ENCODE measurements around the gene RPS4Y1.
A peak's percentile ranks its signal among the peaks of the same experiment; 100 is the strongest.

The RPS4Y1 gene

DNA sequence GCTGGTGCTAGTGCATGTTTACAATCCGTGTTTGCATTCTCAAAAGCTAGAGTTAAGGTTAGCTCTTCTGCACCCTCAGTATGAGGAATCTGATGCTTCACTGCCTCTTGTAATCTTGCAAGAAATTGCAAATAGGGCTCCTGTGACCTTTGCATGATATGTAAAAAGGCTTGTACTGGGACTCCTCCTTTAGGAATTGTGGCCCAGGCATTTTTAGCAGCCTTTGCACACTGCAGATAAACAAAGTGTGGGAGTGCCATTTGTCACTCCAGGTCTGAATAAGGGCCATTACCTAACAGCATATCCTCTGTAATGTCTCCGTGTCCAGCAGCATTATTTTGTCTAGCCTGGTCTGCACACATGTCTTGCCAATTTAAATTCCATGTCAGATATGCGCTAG is 44.5 kb downstream of the RPS4Y1 start:
- no peak for DNase-seq

DNA sequence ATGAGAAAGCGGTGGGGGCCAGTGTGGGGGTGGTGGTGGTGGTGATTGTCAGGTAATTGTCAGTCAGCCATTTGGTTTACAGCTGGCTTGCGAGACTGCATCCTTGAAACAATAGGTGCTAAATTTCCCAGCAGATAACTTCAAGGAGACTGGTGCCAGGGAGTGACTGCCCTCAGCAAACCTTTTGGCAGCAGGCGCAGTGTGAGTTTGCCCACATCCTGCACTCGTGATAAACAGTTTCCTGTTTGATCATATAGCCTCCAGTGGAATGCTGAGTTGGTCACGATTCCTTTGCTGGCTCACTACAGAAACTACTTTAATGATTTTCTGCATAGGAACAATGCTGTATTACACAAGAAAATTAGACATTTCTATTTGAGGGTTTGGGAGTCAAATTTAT is 46.0 kb downstream of the RPS4Y1 start:
- DNase-seq, result peak; percentile 45

DNA sequence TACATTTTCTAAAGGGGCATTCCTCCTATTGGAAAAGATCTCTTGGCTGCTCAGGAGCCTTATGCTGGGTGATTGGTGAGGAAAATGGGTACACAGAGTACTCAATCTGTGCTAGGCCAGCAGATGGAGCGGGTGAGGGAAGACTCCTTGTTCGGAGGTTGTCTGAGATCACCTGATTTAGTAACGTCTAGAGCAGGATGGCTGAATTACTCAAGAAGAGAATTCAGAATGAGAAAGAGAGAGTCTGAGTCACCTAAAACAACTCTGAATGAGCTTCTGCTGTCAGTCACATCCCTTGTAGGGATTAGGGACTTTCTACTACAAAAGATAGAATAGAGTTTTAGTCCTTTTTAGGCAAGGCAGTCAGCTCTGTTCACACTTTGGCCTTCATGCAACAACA is 46.6 kb downstream of the RPS4Y1 start:
- no peak for DNase-seq

DNA sequence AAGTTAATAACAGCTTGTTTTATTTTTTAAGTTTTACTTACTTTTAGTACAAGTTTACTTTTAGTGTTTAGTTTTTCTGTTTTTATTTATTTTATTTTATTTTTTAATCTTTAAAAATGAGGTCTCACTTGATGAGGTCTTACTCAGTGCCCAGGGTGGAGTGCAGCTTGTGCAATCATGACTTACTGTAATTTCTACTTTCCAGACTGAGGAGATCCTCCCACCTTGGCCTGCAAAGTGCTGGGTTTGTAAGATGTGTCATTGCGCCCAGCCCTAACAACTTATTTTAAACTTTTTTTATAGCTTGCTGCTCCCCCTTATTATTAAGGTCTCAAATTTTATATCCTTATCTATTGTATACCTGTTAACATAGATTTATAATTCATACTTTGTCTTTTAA is 52.1 kb downstream of the RPS4Y1 start:
- no peak for DNase-seq

DNA sequence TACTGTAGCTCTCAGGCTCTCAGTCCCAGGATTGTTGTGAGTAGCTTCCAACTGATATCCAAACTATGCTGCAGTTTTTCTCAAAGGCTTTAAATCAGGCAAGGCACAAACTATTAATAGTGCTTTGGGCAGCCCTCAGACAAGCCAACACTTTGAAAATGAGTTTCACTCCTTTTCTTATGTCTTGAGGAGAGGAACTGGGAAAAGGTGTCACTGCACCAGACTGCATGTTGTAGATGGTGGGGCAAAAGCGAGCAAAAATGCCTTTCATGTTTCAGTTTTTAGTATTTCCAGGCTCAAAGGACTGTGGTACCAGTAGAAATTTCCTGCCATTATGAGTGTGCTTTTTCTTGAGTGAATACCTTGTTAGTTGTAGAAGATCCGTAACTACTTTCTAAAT is 54.6 kb downstream of the RPS4Y1 start:
- no peak for DNase-seq

DNA sequence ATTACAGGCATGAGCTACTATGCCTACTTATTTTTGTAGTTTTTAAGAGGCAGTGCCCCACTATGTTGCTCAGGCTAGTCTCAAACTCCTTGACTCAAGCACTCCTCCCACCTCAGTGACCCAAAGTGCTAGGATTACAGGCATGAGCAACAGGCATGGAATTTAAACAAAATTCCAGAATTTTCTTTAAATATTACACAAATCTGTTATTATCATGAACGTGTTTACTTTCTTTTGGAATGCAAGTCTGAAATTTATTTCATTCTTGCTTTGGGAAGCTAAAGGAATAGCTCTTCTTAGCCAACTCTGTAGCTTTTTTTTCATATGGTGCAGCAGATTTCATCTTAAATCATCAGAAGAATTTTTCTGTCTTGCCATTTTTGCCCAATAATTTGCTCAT is 66.0 kb downstream of the RPS4Y1 start:
- no peak for DNase-seq

DNA sequence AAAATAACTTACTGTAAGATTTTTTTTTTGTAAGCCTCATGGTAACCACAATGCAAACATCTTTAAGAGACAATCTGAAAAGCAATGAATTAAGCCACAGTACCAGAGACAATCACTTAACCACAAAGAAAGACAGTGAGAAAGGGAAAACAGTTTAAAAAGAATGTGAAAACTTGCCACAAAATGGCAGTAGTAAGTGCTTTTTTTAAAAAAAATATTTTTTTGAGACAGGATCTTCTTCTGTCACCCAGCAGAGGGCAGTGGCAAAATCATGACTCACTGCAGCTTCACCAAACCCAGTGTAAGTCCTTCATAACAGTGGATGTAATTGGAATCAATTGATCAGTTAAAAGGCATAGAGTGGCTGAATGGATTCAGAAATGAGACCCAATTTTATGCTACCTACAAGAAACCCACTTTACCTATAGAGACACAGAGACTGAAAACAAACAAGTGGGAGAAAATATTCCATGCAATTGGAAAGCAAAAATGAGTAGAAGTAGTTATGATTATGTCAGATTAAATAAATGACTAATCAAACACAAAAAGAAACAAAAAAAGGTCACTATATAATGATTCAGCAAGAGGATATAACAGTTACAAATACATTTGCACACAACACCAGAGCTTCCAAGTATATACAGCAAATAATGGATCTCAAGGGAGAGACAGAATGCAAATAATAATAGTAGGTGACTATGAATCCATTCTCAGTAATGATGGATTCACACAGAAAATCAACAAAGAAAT is 71.8 kb downstream of the RPS4Y1 start:
- peak; percentile 69 for DNase-seq

All from hematopoietic multipotent progenitor cell treated with erythropoietin and hydrocortisone succinate and interleukin-3 and kit ligand, for 8 days (in vitro differentiated cells).